GM12891 (cell line): ENCODE data around the gene STPG1.

Source experiments
- POLR2A ChIP-seq: IDR thresholded peaks from 2 replicates; pipeline ENCODE4 v1.6.1; 2011; ENCODE audit warnings: low read depth, low read length, control low read depth
- POLR2AphosphoS5 ChIP-seq: IDR thresholded peaks from 2 replicates; pipeline ENCODE4 v1.6.1; 2011; ENCODE audit warnings: low read depth, low read length, control low read depth
- POU2F2 ChIP-seq: IDR thresholded peaks from 2 replicates; pipeline ENCODE4 v1.6.1; 2011; ENCODE audit warnings: low read depth, mild to moderate bottlenecking, control low read depth, low read length, moderate library complexity
- TAF1 ChIP-seq: IDR thresholded peaks from 2 replicates; pipeline ENCODE4 v1.6.1; 2011; ENCODE audit warnings: low read depth, low read length, control low read depth

DNA sequence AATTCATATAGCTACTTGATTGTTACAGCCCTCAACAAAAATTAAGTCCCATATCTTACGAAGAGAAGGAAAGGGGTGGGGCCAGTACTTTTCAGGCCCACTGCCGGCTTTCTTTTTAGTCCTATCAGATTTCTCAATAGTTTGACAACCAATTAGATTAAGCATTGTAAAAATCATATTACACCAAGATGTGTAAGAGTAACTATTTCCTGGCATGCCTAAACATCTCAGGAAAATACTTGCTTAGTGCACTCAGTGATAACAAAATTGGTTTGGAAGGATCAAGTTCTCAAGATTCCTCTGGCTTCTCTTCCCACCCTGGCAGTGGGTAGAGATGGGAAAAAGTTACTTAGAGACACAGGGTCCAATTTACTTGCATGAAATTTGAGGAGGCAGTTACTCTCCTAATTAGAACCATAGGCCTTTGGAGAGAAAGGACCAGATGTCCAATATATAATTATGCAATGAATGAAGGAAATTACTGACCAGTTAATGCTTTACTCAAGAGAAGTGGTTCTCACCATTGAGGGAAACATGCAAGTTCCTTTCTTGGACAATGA lies 30.1 kb downstream of the STPG1 start:
- TF ChIP-seq POLR2AphosphoS5: no peak
- no peak for TF ChIP-seq POLR2A
- TF ChIP-seq TAF1: no peak
- TF ChIP-seq POU2F2: no peak
